Activated naive CD8-positive, alpha-beta T cell treated with anti-CD3 and anti-CD28 coated beads, Interleukin-2, amount 50 U/mL, for 24 hours (primary cell): ENCODE results near the gene HERC6.
A peak's percentile ranks its signal among the peaks of the same experiment; 100 is the strongest.

Experiments
- ATAC-seq: fragments of 150-1000 bp; cut with Tn5 transposase; one replicate; pipeline ENCODE4 v1.10.0; 2021
- DNase-seq: peaks from one replicate; pipeline ENCODE4 v3.0.0; 2021
- H3K27ac Mint-ChIP-seq: one replicate; pipeline ENCODE4 v1.8.0; 2021; ENCODE audit warnings: mild to moderate bottlenecking, mixed read lengths
- H3K27me3 Mint-ChIP-seq: one replicate; pipeline ENCODE4 v1.8.0; 2021; ENCODE audit warnings: mixed read lengths
- H3K36me3 Mint-ChIP-seq: one replicate; pipeline ENCODE4 v1.8.0; 2021; ENCODE audit warnings: low read depth, mixed read lengths
- H3K4me1 Mint-ChIP-seq: one replicate; pipeline ENCODE4 v1.8.0; 2021; ENCODE audit warnings: mixed read lengths
- H3K4me3 Mint-ChIP-seq: one replicate; pipeline ENCODE4 v1.8.0; 2021; ENCODE audit warnings: mild to moderate bottlenecking, moderate library complexity, mixed read lengths
- H3K9me3 Mint-ChIP-seq: one replicate; pipeline ENCODE4 v1.8.0; 2021; ENCODE audit warnings: mixed read lengths

HERC6 gene

GRCh38 chr4:88481537-88481936 is 102.9 kb downstream of the HERC6 start:
- H3K4me1 Mint-ChIP-seq = no peaks in the 10 kb centered on the region
- no peak overlapping the region for H3K27ac Mint-ChIP-seq
- no peaks in the 10 kb centered on the region for H3K27me3 Mint-ChIP-seq
- ATAC-seq (no peak), DNase-seq (no peak)
- H3K4me3 Mint-ChIP-seq = no peak overlapping the region
- peaks cover 6% of the 10 kb centered on the region for H3K36me3 Mint-ChIP-seq
- H3K9me3 Mint-ChIP-seq = no peaks in the 10 kb centered on the region

GRCh38 chr4:88489100-88489761 is 110.6 kb downstream of the HERC6 start:
- no peaks in the 10 kb centered on the region for H3K27me3 Mint-ChIP-seq
- peak overlapping the region; percentile 10 for H3K27ac Mint-ChIP-seq
- H3K9me3 Mint-ChIP-seq = no peaks in the 10 kb centered on the region
- H3K4me3 Mint-ChIP-seq = no peak overlapping the region
- DNase-seq = no peak
- no peaks in the 10 kb centered on the region for H3K36me3 Mint-ChIP-seq
- H3K4me1 Mint-ChIP-seq = peaks cover 11% of the 10 kb centered on the region
- ATAC-seq = no peak
